GM03348 (cell line): ENCODE data around the gene TMEM238L.

ENCODE experiments used
- DNase-seq: peaks from one replicate; pipeline ENCODE4 v3.0.0; 2012; ENCODE audit warnings: low spot score

TMEM238L gene

DNA sequence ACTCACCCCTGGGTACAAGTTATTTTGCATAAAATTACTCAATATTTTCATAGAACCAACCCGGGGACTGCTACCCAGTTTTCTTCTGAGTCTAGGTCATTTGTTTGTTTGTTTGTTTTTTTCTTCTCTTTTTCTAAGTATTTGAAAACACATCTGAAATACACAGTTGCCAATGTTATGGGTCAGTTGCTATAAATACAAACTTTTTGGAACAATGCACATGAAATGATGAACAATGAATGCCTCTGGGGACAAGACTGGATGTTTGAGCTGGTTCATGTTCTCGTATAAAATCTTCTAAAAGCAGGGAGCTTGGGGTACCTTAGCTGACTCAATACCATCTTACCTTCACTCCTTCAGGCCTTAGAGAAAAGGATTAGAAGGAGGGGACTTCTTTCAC, 30.5 kb downstream of the TMEM238L start:
- DNase-seq, result no peak

DNA sequence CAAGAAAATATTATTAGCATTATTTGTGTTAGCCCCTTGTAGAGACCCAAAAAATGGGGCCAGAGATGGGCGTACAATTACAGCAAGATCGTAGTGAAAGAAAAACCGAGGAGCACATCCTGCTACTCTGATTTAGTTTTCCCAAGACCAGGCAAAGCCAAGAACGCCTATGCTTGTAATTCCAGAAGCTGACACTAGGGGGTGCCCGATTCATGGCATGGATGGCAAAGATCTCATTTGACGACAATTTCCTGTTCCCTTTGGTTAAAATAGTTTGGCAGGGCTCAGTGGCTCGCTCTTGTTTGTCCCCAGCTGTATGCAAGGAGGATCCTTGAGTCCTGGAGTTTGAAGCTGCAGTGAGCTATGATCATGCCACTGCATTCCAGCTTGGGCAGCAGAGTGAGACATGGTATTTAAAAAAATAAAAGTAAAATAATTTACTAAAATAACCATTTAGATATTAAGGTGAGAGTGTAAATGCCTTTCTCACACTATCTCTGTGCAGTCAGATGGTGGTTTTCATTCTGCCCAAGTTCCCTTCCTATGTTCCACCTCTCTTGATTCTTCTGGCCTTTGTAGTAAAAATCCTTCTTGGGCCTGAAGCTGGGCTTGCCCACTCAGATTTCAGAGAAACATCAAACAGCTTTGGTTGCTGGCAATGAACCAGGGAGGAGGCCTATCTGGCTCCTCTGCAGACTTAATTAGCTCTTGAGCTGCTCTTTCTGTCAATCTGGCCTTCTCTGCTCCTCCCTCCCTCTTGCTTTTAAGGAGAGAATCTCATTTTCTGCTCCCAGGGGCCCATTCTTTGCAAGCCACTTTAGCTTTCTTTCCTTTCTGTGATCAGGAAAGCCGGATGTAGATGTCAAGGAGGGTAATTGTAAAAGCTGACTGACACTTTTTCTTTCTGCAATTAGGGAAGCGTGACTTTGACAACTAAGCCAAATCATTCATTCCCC, 31.2 kb downstream of the TMEM238L start:
- no peak for DNase-seq

DNA sequence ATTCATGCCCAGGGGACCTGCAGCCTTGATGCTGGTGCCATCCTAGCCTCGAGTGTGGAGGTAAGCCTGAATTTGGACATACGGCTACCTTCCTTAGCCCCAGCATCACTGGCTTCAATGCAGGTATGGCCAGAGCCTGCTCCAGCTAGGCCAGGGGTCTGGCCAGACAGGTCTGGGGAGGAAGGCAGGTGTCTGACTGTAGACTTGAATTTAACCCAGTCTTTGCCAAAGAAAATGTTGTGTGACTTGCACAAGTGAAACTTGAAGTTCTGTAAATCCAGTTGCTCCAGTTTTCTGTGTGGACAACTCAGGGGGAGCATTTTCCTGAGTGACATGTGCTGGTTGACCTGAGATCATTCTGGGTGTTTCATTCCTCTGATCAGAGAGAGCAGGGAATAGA, 32.8 kb downstream of the TMEM238L start:
- no peak for DNase-seq

DNA sequence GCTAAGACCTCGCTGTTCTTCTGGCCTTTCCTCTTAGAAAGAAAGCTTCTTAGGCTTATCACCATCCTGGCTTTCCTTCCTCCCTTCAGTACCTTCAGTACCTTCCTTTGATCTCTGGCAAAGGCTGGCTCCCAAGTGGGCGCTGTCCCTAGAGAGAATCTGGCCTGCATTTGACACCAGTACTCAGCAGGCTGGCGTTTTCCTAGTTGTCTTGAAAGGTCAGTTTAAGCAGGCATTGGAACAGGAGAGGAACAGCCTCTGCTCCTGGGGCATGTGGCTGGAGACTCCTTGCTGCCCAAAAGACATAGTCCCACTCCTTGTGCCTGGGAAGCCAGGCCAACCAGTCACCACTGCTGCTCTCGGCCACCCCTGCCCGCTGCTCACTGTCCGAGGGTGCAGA, 34.1 kb downstream of the TMEM238L start:
- DNase-seq, result no peak

DNA sequence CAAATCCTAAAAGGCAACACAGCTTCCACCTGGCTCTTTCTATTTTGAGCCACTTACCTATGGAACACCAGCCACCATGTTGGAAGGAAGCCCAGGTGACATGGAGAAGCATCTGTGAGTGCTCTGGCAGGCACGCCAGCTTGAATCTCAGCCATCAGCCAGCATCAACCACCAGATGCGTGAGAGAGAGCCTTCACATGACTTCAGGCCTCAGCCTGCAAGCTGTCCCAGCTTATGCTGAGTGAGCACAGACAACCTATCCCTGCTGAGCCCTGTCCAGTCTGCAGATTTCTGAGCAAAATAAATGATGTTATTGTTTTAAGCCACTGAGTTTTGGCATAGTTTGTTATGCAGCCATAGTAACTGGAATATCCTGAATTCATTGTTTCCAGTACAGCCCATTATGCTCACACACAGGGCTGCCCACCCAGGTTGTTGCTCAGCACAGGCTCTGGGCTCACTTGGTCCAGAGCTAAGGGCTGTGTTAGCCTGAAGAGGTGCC, 35.1 kb downstream of the TMEM238L start:
- no peak for DNase-seq

DNA sequence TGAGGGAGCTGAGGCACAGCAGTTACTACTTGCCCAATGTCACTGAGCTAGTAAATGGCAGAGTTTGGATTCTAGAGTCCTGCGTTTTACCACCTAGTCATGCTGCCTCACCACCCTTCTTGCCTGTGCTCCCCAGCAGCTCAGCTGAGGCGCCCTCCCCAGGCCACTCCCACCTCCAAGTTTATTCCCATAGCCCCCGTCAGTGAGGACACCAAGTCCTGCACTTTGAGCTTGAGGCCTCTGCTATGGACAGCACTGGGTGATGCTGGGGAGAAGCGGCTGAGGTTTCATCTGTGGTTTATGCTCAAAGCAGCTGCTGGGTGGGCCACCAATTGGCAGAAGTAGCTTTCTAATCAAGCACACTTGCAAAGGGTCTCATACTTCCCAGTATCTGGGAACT, 36.7 kb downstream of the TMEM238L start:
- DNase-seq, result no peak

DNA sequence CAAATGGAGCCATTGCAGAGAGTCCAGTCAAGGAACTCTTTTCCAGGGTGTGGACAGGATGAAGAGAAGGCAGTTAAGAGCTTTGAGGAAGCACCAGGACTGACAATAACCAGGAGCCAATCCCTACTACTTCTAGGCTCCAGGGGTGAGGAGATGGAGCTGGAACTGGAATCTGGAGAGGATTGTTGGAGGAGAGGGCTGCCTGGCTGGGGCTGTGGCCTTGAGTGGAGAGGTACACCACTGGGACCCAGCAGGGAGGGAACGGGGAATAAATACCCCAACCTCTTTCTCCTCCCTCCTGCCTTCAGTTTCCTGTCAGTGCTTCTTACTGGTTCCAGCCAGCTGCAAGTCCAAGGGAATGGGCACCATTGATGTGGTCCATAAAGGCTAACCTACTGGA, 41.9 kb downstream of the TMEM238L start:
- no peak for DNase-seq

DNA sequence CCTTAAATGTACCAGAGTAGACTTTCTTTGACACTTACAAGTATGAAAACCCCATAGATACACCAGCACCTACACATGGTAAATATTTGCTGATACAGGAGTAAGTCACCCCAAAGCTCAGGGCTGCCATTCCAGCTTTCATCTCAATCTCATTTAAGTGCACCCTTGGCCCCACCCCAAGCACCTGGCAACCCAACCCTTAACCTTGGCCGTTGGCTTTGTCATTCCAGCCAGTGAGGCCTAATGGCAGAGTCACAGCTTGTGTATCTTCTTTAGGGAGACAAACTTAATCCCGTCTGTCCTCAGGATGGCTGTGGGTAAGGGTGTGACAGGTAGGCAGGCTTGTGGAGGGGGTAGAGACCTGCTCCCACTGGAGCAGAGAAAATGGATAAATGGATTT, 42.6 kb downstream of the TMEM238L start:
- DNase-seq, result no peak

DNA sequence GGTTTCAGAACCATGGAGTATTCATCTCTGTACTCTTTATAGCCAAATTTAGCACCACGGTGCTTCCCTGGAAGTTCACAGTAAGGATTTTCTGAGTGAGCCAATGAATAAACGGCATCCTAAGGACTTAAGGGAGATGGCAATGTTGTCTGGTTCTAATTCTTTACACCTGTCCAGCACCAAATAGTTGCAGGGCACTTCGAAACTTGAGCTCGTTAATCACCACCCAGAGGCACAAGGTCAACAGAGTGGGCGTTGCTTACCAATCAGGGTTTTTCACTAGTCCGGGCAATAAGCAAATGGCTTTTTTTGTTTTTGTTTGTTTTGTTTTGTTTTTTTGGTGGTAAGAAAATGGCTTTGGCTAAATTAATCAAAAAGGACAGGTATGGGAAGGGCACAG, 45.8 kb downstream of the TMEM238L start:
- DNase-seq, result no peak

DNA sequence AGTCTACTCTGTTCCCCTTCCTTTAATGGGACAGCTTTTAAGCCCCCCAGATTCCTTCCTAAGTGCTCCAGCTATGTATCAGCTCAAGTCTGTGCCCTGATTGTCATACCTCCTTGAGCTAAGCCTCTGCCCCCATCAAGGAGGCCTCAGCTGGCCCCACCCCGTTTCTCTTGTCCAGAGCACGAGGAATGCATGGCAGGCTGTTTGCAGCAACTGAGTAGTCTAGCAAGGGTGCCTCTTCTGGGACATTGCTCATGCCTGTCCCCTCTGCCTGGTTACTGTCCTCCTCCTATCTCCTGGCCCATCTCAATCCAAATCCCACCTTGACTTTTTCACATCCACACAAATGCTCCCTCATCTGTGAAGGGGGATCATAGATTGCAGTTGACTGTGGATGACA, 46.3 kb downstream of the TMEM238L start:
- DNase-seq, result no peak

DNA sequence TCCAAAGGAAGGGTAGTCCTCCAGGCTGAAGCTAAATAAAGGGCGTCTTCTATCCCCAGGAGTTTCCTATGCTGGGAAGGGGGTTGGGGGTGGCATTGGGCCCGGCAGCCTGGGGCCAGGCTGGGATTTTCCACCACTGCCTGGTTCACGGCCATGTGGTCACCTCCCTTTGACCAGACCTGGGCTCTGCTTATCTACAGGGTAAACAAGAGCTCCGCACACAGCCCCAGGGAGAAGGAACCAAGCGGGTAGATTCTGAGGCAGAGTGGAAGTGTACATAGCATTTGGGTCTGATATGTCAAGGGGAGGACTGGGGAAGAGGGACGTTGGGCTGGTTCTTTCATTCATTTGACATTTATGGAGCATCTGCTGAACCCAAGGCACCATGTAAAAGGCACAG, 46.8 kb downstream of the TMEM238L start:
- no peak for DNase-seq

DNA sequence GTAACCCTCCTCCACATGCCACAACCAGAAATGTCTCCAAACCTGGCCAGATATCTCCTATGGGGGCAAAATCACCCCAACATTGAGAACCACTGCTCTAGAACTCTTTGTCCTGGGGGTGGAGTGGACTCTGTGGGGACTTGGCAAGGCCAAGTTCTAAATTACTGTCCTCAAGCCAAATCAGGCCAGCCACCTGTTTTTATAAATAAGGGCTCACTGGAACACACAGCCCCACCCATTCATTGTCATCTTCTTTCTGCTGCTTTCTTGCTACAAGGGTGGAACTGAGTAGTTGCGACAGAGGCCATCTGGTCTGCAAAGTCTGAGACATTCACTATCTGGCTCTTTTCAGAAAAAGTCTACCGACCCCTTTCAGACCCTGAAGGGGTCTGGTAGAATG, 47.3 kb downstream of the TMEM238L start:
- no peak for DNase-seq

DNA sequence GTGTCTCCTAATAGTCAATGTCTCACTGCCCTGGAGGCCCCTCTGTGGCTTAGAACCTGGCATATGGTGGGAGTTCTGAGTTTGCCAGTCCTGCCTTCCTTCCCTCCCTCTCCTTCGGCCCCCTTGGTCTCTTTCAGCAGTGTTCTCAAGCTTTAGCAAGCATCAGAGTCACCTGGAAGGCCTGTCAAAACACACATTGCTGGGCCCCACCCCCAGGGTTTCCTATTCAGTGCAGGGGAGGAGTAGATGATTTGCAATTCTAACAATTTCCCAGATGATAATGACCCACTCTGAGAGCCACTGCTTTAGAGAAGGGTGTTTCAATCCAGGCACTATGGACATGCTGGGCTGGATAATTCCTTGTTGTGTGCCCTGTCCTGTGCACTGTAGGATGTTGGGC, 47.7 kb downstream of the TMEM238L start:
- DNase-seq, result no peak

DNA sequence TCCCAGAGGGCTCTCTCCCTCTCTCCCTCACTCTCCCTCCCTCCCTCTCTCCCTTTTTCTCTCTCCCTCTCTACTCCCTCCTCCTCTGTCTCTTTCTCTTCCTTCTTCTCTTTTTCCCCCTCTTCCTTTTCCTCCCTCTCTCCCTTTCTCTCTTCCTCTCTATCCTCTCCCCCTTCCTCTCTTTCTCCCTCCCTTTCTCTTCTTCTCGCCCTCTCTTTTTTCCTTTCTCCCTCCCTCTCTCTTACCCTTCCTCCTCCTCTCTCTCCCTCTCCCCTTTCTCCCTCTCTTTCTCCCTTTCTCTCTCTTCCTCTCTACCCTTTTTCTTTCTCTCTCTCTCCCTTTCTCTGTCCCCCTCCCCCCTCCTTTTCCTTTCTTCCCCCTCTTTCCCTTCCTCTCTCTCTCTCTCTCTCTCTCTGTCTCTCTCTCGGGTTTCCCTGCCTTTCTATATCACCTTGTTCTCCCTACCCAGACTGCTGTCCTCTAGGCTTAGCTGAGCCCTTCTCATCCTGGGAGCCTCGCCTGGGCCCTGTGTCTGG, 48.2 kb downstream of the TMEM238L start:
- no peak for DNase-seq

DNA sequence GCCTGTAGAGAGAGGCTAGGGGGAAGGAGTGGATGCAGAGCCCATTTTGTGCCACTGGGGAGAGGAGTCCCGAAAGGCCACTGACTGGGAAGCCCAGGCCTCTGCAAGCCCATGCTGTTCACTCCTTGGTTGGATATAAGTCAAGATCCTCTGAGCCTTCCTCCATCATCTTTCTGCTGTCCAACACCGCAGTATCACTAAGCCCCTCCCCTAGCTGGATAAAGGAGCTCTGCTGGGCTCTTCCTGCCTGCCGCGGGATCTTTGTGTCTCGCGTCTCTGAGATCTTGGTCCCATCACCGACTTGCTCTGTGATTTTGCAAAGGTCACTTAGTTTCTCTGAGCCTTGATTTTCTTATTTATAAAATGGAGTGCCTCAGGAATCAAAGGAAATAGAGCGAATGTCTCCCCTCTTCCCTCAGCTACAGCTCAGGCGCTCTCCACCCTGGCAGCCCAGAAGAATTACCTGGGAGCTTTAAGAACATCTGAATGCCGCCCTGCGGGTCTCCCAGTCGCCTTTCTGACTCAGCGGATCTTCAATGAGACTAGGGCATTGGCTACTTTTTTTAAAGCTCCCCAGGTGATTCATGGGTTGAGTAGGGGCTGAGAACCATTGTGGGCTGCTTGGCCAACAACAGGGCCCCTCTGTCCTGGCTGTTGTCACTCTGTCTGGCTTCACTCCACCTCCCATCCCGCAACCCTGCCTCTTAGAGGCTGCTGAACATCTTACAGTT, 48.9 kb downstream of the TMEM238L start:
- no peak for DNase-seq

DNA sequence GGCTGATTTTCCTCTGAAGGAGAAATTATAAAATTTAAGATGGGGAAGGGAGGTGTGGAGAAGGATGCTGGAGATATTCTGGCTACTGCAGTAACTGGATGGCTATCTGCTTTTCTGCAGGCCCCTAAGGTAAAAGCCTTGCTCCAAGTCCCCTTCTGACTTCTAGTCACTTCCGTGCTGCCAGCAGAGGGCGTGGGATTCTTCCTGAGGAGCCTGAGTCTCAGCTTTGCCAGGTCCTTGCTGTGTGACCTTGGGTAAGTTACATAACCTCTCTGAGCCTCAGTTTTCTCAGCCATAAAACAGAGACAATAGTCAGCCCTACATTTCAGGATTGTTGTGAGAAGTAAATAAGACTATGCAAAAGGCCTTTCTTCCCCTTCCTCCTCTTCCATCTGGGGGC, 49.8 kb downstream of the TMEM238L start:
- DNase-seq, result peak; percentile 29

DNA sequence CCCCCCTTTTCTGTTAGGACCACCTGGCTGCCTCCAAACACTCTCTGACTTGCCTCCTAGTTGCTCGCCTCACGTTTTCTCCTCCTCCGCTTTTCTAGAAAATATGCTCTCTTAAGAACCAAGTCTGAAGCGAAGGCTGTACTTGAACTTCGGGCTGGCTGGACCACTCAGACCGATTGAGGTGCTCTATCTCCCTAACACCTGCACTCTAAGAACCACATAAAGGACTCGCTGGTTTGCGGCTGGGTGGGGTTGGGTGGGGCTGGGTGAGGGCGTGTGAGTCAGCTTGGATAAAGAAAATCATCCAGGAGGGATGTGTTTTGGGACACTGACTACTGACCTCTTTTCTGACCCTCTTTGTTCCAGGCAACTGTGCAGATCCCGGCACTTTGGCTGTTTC, 51.2 kb downstream of the TMEM238L start:
- no peak for DNase-seq

DNA sequence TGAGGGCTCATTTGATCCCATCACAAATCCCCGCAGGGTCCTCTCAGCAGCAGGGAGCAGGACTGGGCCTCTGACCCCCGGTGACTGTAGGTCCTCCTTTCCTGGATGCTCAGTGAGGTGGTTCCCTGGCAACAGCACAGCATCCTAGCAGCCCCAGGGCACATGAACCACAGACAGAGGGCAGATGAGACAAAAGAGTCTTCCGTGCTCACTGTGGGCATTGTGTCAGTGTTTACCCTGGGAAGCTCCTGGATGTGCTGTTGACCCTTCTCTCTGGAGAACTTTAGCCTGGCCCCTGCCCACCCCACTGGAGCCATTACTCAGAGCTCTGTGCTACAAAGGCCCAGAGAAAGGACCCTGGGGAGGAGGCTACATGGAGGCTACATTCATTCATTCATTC, 52.3 kb downstream of the TMEM238L start:
- no peak for DNase-seq

DNA sequence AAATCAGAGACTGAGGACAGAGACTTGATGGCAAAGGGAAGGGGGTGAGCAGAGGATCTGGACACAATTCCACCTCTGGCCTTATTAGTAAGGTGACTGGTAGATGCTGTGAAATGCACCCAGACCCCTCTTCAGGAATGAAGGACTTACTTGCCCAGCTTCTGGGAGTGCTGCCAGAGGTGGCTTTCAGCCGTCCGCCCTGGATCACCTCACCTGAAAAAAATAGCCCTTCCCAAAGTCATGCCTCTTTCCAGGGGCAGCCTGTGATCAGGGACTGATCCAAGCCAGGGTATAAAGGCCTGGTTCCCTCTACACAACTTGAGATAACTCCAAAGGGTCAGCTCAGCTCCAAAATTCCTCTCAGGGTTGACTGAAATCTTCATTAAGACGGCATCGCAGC, 53.7 kb downstream of the TMEM238L start:
- no peak for DNase-seq

DNA sequence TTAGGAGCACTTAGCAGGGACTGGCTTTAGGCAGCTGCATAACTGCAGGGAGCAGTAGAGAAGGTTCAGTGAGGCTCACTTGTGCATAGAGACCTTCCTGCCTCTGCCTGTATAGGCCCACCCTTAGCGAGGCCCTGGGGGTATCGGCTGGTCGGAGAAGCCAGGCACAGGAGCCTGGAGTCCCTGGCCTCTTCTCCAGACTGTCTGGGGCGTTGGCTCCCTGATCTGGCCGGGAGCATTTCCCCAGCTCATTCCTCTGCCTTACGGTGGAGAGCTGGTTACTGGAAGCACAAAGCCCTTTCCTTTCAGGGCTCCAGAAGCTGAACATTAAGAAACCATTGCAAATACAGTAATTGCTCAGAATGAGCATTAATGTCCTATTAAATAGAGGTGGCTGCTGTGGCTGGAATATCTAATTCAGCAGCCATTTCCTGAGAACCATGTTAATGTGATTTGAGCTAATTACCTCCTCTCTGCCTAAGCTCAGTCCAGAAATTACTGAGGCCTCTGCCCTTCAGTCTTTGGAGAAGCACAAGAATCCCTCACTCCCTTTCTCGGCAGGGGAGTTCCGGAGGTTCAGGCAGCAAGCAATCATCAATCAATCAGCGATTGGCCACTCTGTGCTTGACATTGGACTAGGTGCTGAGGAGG, 55.2 kb downstream of the TMEM238L start:
- DNase-seq, result peak; percentile 29

DNA sequence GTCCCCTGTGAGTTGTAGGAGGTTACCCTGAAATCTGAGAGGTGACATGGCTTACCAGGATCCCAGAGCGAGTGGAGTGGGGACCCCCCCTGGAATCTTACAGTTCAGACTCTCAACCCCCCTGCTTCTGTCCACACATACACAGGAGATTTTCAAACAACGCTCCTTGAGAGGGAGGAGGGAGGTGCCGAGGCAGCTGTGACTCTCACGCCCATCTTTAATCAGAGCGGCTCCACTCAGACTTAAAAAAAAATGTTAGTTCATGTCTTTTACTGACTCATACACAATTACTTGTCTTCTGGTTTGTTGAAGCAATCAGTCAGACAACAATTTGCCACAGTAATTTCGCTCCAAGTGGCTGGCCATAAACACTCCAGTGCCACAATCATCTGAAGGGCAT, 58.7 kb downstream of the TMEM238L start:
- peak; percentile 74 for DNase-seq
